CD14-positive monocyte (primary cell): Measurements from ENCODE around the gene NTSR2. TPM values are rescaled to one million over a fixed set of nuclear protein-coding genes. Genes with fewer than 3 reads are reported as not detected.

ENCODE experiments used
- DNase-seq, 3 donors: peaks; one replicate each; pipeline ENCODE4 v3.0.0-alpha.2; 2011 to 2022
- H2AFZ ChIP-seq: 2 replicates; pipeline ENCODE4 v1.6.0; 2012; ENCODE audit warnings: mild to moderate bottlenecking, low read depth, low read length, inconsistent platforms; ENCODE audit not compliant: insufficient read depth, poor library complexity, severe bottlenecking
- H3K27ac ChIP-seq, 2 donors: 1 replicate in 1 of 2; 2 replicates in 1 of 2; pipeline ENCODE4 v1.5.1; 2012 to 2013; ENCODE audit warnings: low read length in 2 of 2, control low read depth in 1 of 2, inconsistent platforms in 1 of 2, low read depth in 1 of 2, mild to moderate bottlenecking in 1 of 2
- H3K27me3 ChIP-seq, 2 donors: one replicate each; pipeline versions ENCODE4 v1.6.0 to v1.6.1; 2011 to 2013; ENCODE audit warnings: low read length in 2 of 2; ENCODE audit not compliant: control insufficient read depth in 2 of 2, insufficient read depth in 2 of 2
- H3K36me3 ChIP-seq, 2 donors: replicated peaks in 1 of 2; 1 replicate in 1 of 2; 2 replicates in 1 of 2; pipeline versions ENCODE4 v1.5.1 to v1.6.1; 2012 to 2013; ENCODE audit warnings: low read length in 2 of 2, control low read depth in 1 of 2, inconsistent platforms in 1 of 2, mild to moderate bottlenecking in 1 of 2; ENCODE audit not compliant: insufficient read depth in 2 of 2, control insufficient read depth in 1 of 2
- H3K4me1 ChIP-seq, 2 donors: 1 replicate in 1 of 2; 2 replicates in 1 of 2; pipeline versions ENCODE4 v1.5.1 to v1.6.1; 2012 to 2013; ENCODE audit warnings: low read length in 2 of 2, control low read depth in 1 of 2, inconsistent platforms in 1 of 2, mild to moderate bottlenecking in 1 of 2, moderate library complexity in 1 of 2; ENCODE audit not compliant: insufficient read depth in 2 of 2, control insufficient read depth in 1 of 2
- H3K4me2 ChIP-seq: replicated peaks from 2 replicates; pipeline ENCODE3; 2012; ENCODE audit warnings: low read length, moderate library complexity, mild to moderate bottlenecking; ENCODE audit not compliant: poor library complexity, severe bottlenecking; ENCODE audit errors: extremely low read depth
- H3K4me3 ChIP-seq, 3 experiments: fragments of 200-600 bp in 1 of 3; sonication (generic) in 1 of 3; replicated peaks in 1 of 3; 1 replicate in 2 of 3; 2 replicates in 1 of 3; pipeline ENCODE4 v1.5.1; 2011 to 2013; ENCODE audit warnings: low read length in 3 of 3, mild to moderate bottlenecking in 3 of 3, control low read depth in 2 of 3, low read depth in 2 of 3, inconsistent platforms in 1 of 3, moderate library complexity in 1 of 3
- H3K79me2 ChIP-seq: 2 replicates; pipeline ENCODE4 v1.6.0; 2012; ENCODE audit warnings: mild to moderate bottlenecking, control low read depth, inconsistent platforms, low read length, moderate library complexity; ENCODE audit not compliant: insufficient read depth
- H3K9ac ChIP-seq: 2 replicates; pipeline ENCODE4 v1.6.0; 2017; ENCODE audit warnings: low read length, mild to moderate bottlenecking; ENCODE audit not compliant: insufficient read depth, poor library complexity, severe bottlenecking
- H3K9me3 ChIP-seq, 2 donors: replicated peaks in 1 of 2; 1 replicate in 1 of 2; 2 replicates in 1 of 2; pipeline versions ENCODE4 v1.5.1 to v1.6.1; 2012 to 2013; ENCODE audit warnings: low read length in 2 of 2, control low read depth in 1 of 2; ENCODE audit not compliant: control insufficient read depth in 1 of 2, insufficient read depth in 1 of 2
- H4K20me1 ChIP-seq: 2 replicates; pipeline ENCODE4 v1.6.0; 2012; ENCODE audit warnings: mild to moderate bottlenecking, low read length, control low read depth, moderate library complexity; ENCODE audit not compliant: insufficient read depth
- H3K27ac Mint-ChIP-seq, 7 donors: one replicate each; pipeline ENCODE4 v1.8.0; 2020; ENCODE audit warnings: mild to moderate bottlenecking in 7 of 7, mixed read lengths in 7 of 7, moderate library complexity in 6 of 7, inconsistent platforms in 2 of 7
- H3K27me3 Mint-ChIP-seq, 3 donors: one replicate each; pipeline ENCODE4 v1.8.0; 2021 to 2022; ENCODE audit warnings: low read depth in 3 of 3, mild to moderate bottlenecking in 3 of 3, mixed read lengths in 3 of 3, moderate library complexity in 3 of 3, inconsistent platforms in 1 of 3
- H3K36me3 Mint-ChIP-seq, 2 donors: one replicate each; pipeline ENCODE4 v1.8.0; 2020; ENCODE audit warnings: mixed read lengths in 2 of 2, inconsistent platforms in 1 of 2, mild to moderate bottlenecking in 1 of 2
- H3K4me1 Mint-ChIP-seq: one replicate; pipeline ENCODE4 v1.8.0; 2020; ENCODE audit warnings: mild to moderate bottlenecking, mixed read lengths
- H3K4me3 Mint-ChIP-seq, 2 donors: one replicate each; pipeline ENCODE4 v1.8.0; 2020; ENCODE audit warnings: mild to moderate bottlenecking in 2 of 2, mixed read lengths in 2 of 2, moderate library complexity in 1 of 2
- H3K9me3 Mint-ChIP-seq, 7 donors: one replicate each; pipeline ENCODE4 v1.8.0; 2020 to 2022; ENCODE audit warnings: mixed read lengths in 7 of 7, mild to moderate bottlenecking in 6 of 7, moderate library complexity in 6 of 7, inconsistent platforms in 2 of 7
- CTCF ChIP-seq: fragments of 200-600 bp; IDR thresholded peaks from one replicate; pipeline ENCODE4 v1.8.0; 2022; ENCODE audit warnings: antibody characterized with exemption, mild to moderate bottlenecking
- WGBS: methylation state at CpG from one replicate; pipeline ENCODE4 v1.1.5; 2013; ENCODE audit warnings: missing lambda C conversion rate; ENCODE audit not compliant: insufficient coverage; 5-methylcytosine and 5-hydroxymethylcytosine counted together
- intact Hi-C, 2 donors: fragments of 100-400 bp; cut with micrococcal nuclease; formaldehyde crosslinking; loops; one replicate each; pipeline versions ENCODE4 v1.15.0 to v1.15.1; 2023
- polyA plus RNA-seq, 3 donors: library from polyadenylated mRNA; depleted of rRNA in 1 of 3; unstranded in 2 of 3; stranded (reverse) in 1 of 3; fragments of 300-500 nt in 2 of 3; fragments of >200 nt in 1 of 3; fragmentation: Illumina TruSeq in 2 of 3; gene quantifications; 1 replicate in 2 of 3; 2 replicates in 1 of 3; pipeline ENCODE4 v1.2.3, GENCODE V29; 2012 to 2021

Gene NTSR2
- polyA plus RNA-seq, 3 donors = not detected

DNA sequence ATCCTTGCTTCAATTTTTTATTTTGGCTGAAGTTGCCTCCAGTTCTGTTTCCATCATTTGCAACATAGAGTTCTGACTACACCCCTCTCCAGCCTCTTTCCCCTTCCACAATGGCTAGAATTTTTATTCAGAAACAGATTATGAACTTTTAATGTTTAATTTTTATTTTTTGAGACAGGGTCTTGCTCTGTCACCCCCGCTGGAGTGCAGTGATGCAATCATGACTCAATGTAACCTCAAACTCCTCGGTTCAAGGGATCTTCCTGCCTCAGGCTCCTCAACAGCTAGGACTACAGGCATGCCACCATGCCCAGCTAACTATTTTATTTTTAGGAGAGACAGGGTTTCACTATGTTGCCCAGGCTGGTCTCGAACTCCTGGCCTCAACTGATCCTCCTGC lies 2.8 kb downstream of the NTSR2 start:
- Mint-ChIP-seq H3K4me1 (peaks cover 3% of the 10 kb centered on the region), H3K27me3 (peaks cover 15 to 34% (median 23%) of the 10 kb centered on the region in 3 donors), H3K4me3 (no peak overlapping the region), H3K27ac (no peak overlapping the region), H3K36me3 (no peaks in the 10 kb centered on the region), H3K9me3 (peaks cover 5 to 11% (median 8%) of the 10 kb centered on the region in 7 donors)
- Histone ChIP-seq H4K20me1 (no peaks in the 10 kb centered on the region), H3K4me1 (no peaks in the 10 kb centered on the region), H3K27me3 (peaks cover 5 to 16% of the 10 kb centered on the region in 2 donors), H3K36me3 (no peaks in the 10 kb centered on the region), H3K79me2 (no peaks in the 10 kb centered on the region), H3K4me3 (no peak overlapping the region), H3K9ac (no peak overlapping the region), H3K9me3 (peaks cover 0 to 2% of the 10 kb centered on the region in 2 donors), H3K27ac (no peak overlapping the region), H3K4me2 (no peak overlapping the region), H2AFZ (no peak overlapping the region)
- no peak for TF ChIP-seq CTCF
- no peak for DNase-seq
- intact Hi-C loops = no loop called here
- WGBS = 41% methylated on average over 3 of the region's 3 CpGs

GRCh38 chr2:11665510-11666362 lies 4.3 kb downstream of the NTSR2 start:
- H3K27me3 Mint-ChIP-seq = peaks cover 15 to 32% (median 21%) of the 10 kb centered on the region in 3 donors
- H3K9me3 ChIP-seq = peaks cover 0 to 8% of the 10 kb centered on the region in 2 donors
- no peaks in the 10 kb centered on the region for H4K20me1 ChIP-seq
- H3K36me3 ChIP-seq = no peaks in the 10 kb centered on the region
- no peak overlapping the region for H3K4me3 Mint-ChIP-seq
- no peak overlapping the region for H3K9ac ChIP-seq
- H3K36me3 Mint-ChIP-seq = no peaks in the 10 kb centered on the region
- H3K79me2 ChIP-seq = no peaks in the 10 kb centered on the region
- intact Hi-C loops = no loop called here
- H3K9me3 Mint-ChIP-seq = peaks cover 8 to 12% (median 11%) of the 10 kb centered on the region in 7 donors
- H3K4me3 ChIP-seq = no peak overlapping the region
- H3K27me3 ChIP-seq = peaks cover 3 to 18% of the 10 kb centered on the region in 2 donors
- H2AFZ ChIP-seq = no peak overlapping the region
- H3K4me1 ChIP-seq = no peaks in the 10 kb centered on the region
- H3K27ac Mint-ChIP-seq = no peak overlapping the region
- no peak overlapping the region for H3K4me2 ChIP-seq
- H3K27ac ChIP-seq = no peak overlapping the region
- peaks cover 3% of the 10 kb centered on the region for H3K4me1 Mint-ChIP-seq
- TF ChIP-seq CTCF = no peak
- DNase-seq = no peak
- WGBS = 88% methylated on average over 8 of the region's 10 CpGs
